GM10248 (cell line): ENCODE results near the gene GALNT13.
A peak's percentile ranks its signal among the peaks of the same experiment; 100 is the strongest.

Experiments
- CTCF ChIA-PET: fragments of 300-600 bp; sonication (Branson Sonifier 250); formaldehyde crosslinking; extraction: SDS; loops from one replicate; lab custom pipeline; 2021; ENCODE audit warnings: antibody characterized with exemption; lab: Yijun Ruan, JAX
- POLR2A ChIA-PET: fragments of 350-650 bp; sonication (Branson Sonifier 250); formaldehyde crosslinking; extraction: SDS; loops from one replicate; lab custom pipeline; 2020; ENCODE audit warnings: antibody characterized with exemption; lab: Yijun Ruan, JAX
- DNase-seq: peaks from one replicate; pipeline ENCODE4 v3.0.0; 2012; ENCODE audit errors: extremely low spot score
- TF ChIP-seq, protein P1 (sequence below): IDR thresholded peaks from 2 replicates; pipeline ENCODE4 v1.5.1; 2012; ENCODE audit warnings: mild to moderate bottlenecking, low read depth; ENCODE audit errors: extremely low read depth, missing control alignments, control extremely low read depth

Gene GALNT13

DNA sequence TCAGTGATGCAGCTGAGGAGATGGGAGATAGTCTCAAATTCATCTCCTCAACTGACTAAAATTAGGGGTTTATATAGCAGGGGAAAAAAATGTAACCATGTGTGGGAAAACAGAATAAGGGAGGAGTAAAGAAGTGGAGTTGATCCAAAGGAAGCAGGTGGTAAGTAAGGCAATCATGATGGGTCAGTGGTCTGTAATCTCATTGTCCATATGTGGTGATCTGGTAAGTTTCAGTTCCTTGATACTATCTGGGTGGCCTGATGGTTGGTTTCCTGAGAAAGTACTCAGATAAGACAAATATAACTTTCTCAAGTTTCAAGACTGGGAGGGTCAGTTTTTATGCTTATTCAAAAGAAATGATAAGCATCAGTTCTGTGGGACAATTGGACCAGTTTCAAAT lies 514.5 kb downstream of the GALNT13 start:
- ChIA-PET POLR2A (no interaction called here), CTCF (no interaction called here)
- TF ChIP-seq, protein P1, sequence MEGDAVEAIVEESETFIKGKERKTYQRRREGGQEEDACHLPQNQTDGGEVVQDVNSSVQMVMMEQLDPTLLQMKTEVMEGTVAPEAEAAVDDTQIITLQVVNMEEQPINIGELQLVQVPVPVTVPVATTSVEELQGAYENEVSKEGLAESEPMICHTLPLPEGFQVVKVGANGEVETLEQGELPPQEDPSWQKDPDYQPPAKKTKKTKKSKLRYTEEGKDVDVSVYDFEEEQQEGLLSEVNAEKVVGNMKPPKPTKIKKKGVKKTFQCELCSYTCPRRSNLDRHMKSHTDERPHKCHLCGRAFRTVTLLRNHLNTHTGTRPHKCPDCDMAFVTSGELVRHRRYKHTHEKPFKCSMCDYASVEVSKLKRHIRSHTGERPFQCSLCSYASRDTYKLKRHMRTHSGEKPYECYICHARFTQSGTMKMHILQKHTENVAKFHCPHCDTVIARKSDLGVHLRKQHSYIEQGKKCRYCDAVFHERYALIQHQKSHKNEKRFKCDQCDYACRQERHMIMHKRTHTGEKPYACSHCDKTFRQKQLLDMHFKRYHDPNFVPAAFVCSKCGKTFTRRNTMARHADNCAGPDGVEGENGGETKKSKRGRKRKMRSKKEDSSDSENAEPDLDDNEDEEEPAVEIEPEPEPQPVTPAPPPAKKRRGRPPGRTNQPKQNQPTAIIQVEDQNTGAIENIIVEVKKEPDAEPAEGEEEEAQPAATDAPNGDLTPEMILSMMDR, result no peak
- DNase-seq, result no peak

DNA sequence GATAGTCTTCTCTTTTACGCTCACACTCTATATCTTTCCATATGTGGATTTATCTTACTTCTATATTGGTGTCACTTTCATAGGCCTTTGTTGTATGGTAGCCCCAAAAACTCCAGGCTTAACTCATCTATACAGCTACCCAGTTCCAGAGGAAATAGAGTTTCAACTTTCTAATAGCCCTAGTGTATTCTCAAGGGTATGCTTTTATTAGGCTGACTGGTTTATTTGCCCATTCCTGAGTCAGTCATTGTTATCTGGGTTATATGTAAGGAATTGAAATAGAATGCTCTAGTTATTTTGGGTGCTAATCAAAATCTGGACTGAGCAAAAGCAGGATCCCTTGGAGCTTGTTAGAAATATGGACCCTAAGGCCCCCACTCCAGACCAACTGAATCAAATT lies 519.3 kb downstream of the GALNT13 start:
- CTCF ChIA-PET, result no interaction called here
- POLR2A ChIA-PET, result no interaction called here
- TF ChIP-seq, protein P1, result no peak
- no peak for DNase-seq

DNA sequence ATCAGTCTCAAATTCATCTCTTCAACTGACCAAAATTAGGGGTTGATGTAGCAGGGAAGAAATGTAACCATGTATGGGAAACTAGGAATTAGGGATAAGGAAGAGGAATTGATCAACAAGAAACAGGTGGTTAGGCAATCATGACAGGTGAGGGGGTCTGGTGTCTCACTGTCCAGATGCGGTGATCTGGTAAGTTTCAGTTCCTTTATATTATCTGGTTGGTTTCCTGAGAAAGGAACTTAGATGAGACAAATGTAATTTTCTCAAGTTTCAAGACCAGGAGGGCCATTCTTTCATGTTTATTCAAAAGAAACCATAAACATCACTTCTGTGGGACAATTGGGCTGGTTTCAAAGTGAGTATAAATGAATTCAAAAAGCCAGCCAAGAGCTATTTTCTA lies 520.5 kb downstream of the GALNT13 start:
- DNase-seq, result peak; percentile 7
- ChIA-PET CTCF (no interaction called here), POLR2A (no interaction called here)
- TF ChIP-seq, protein P1, result no peak

DNA sequence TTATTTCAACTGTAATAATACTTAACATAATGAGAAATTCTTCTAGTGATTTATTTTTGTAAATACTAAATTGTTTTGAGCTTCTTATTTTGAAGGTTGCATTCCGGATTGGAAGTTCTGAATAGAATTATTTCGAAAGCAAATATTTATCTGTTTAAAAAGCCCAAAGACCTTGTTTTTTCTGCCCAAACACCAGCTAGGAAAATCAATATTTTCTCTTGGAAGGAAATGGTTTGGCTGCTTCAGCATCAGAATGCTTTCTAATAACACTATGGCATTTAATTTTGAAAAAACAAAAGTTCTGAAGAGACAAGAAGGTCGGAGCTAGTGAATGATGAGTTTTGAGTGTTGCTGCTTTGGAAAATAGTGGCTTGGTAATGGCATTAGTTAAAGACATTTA lies 522.9 kb downstream of the GALNT13 start:
- ChIA-PET CTCF (no interaction called here), POLR2A (no interaction called here)
- TF ChIP-seq, protein P1, result no peak
- no peak for DNase-seq

DNA sequence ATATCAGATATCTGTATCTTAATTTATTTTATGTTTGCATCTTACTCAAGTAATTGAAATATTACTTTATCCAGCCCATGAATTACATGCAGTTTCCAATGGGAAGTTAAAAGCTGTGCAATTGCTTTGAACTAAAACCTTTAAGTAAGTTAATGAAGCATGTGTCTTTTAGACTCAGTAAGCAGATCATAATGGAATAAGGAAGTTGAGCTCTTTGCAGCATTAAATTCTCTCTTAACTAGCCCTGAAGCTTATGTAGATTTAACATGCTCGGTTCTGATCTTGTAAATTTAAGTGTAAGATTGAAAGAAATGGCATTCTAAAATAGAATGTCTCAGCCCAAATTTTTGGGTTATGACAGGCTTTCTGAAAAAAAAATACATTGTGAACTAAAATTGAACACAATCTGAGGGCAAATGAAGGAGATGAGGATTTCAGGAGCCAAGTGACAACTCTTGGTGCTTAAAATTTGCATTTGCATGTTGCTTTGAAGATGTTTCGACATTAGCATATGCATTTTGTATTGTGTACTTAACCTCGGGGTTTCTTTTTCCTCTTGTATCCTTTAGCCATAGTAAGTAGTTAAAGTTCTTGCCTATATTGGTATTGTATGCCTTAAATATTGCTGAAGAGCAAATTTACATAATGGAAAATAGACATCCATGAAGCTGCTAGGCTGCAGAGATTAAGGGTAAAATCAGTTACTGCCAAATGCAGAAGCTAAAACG lies 529.0 kb downstream of the GALNT13 start:
- ChIA-PET CTCF (no interaction called here), POLR2A (no interaction called here)
- TF ChIP-seq, protein P1, result no peak
- no peak for DNase-seq

DNA sequence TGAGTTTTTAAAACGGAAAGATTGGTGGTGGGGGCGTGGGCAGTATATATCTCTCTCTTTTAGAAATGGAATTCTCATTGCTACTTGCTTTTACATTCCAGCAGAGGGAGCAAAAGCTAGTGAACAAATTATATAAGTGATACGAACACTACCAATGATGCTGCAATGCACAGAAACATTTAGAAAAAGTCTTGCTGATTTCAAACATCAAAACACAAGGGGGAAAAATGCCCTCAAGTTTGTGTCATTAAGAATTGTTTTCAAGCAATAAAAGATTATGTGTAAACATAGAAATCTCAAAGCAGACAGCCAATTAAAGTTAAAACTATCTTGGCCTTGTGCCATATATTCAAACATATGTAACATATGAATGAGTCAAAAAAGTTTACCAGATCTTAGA lies 530.5 kb downstream of the GALNT13 start:
- CTCF ChIA-PET, result no interaction called here
- TF ChIP-seq, protein P1, result peak; percentile 34
- no peak for DNase-seq
- POLR2A ChIA-PET, result no interaction called here
